Neural progenitor cell (in vitro differentiated cells): ENCODE data around the gene MMP20. TPM values are rescaled to one million over a fixed set of nuclear protein-coding genes. Genes with fewer than 3 reads are reported as not detected.

Experiments
- DNase-seq: peaks from one replicate; pipeline ENCODE4 v3.0.0-alpha.2; 2016; ENCODE audit warnings: low spot score
- H2AFZ ChIP-seq: fragments of 200-600 bp; sonication (generic); replicated peaks from 2 replicates; pipeline ENCODE4 v1.6.1; 2016; ENCODE audit warnings: antibody characterized with exemption
- H3F3A ChIP-seq: fragments of 200-600 bp; sonication (generic); 2 replicates; pipeline ENCODE4 v1.6.1; 2016; ENCODE audit warnings: antibody characterized with exemption, low read depth
- H3K27ac ChIP-seq: fragments of 200-600 bp; sonication (generic); 2 replicates; pipeline ENCODE4 v1.5.1; 2016; ENCODE audit warnings: mild to moderate bottlenecking
- H3K27me3 ChIP-seq: fragments of 200-600 bp; sonication (generic); 2 replicates; pipeline ENCODE4 v1.6.1; 2016; ENCODE audit warnings: mild to moderate bottlenecking, moderate library complexity
- H3K36me3 ChIP-seq: fragments of 200-600 bp; sonication (generic); 2 replicates; pipeline ENCODE4 v1.5.1; 2016
- H3K4me1 ChIP-seq: fragments of 200-600 bp; sonication (generic); 2 replicates; pipeline ENCODE4 v1.6.1; 2016; ENCODE audit warnings: mixed run types
- H3K4me2 ChIP-seq: fragments of 200-600 bp; sonication (generic); 2 replicates; pipeline ENCODE4 v1.6.1; 2016
- H3K4me3 ChIP-seq: fragments of 200-600 bp; sonication (generic); 2 replicates; pipeline ENCODE4 v1.5.1; 2016
- H3K79me2 ChIP-seq: fragments of 200-600 bp; sonication (generic); 2 replicates; pipeline ENCODE4 v1.6.1; 2016; ENCODE audit warnings: low read depth
- H3K9ac ChIP-seq: fragments of 200-600 bp; sonication (generic); 2 replicates; pipeline ENCODE4 v1.6.1; 2016
- H3K9me3 ChIP-seq: fragments of 200-600 bp; sonication (generic); 2 replicates; pipeline ENCODE4 v1.5.1; 2016; ENCODE audit warnings: low read depth
- H4K20me1 ChIP-seq: fragments of 200-600 bp; sonication (generic); 2 replicates; pipeline ENCODE4 v1.6.1; 2016; ENCODE audit warnings: low read depth
- H3K27ac Mint-ChIP-seq: 3 replicates; pipeline ENCODE4 v1.8.0; 2021; ENCODE audit warnings: mixed read lengths
- H3K27me3 Mint-ChIP-seq: 2 replicates; pipeline ENCODE4 v1.8.0; 2022; ENCODE audit warnings: low read depth, mild to moderate bottlenecking, inconsistent platforms, moderate library complexity, mixed read lengths; ENCODE audit not compliant: insufficient read depth
- H3K36me3 Mint-ChIP-seq: 3 replicates; pipeline ENCODE4 v1.8.0; 2021; ENCODE audit warnings: mixed read lengths
- H3K4me1 Mint-ChIP-seq: 3 replicates; pipeline ENCODE4 v1.8.0; 2021; ENCODE audit warnings: mixed read lengths
- H3K4me3 Mint-ChIP-seq: 3 replicates; pipeline ENCODE4 v1.8.0; 2021; ENCODE audit warnings: mild to moderate bottlenecking, moderate library complexity, mixed read lengths
- H3K9me3 Mint-ChIP-seq: 3 replicates; pipeline ENCODE4 v1.8.0; 2020; ENCODE audit warnings: mixed read lengths
- CTCF ChIP-seq: fragments of 200-600 bp; sonication (generic); IDR thresholded peaks from 2 replicates; pipeline ENCODE4 v1.5.1; 2017; ENCODE audit warnings: antibody characterized with exemption, mild to moderate bottlenecking
- EZH2 ChIP-seq: fragments of 200-600 bp; sonication (generic); IDR thresholded peaks from 2 replicates; pipeline ENCODE4 v1.6.1; 2017; ENCODE audit warnings: antibody characterized with exemption, mild to moderate bottlenecking, moderate library complexity
- EZH2phosphoT487 ChIP-seq: fragments of 200-600 bp; sonication (generic); IDR thresholded peaks from 2 replicates; pipeline ENCODE4 v1.6.1; 2017; ENCODE audit warnings: antibody characterized with exemption
- total RNA-seq: library from RNA; depleted of rRNA; stranded (reverse); fragments of >200 nt; gene quantifications from 2 replicates; pipeline ENCODE4 v1.2.3, GENCODE V29; 2015; ENCODE audit warnings: low replicate concordance

Gene MMP20
- total RNA-seq, 1 donor from 2014 or later, result not detected

GRCh38 chr11:102637731-102638130, 12.6 kb upstream of the MMP20 start:
- Histone ChIP-seq H3F3A (peaks cover 6% of the 10 kb centered on the region), H3K27me3 (no peaks in the 10 kb centered on the region), H3K4me2 (no peak overlapping the region), H3K4me3 (no peak overlapping the region), H3K27ac (no peak overlapping the region), H3K9me3 (no peaks in the 10 kb centered on the region), H3K79me2 (no peaks in the 10 kb centered on the region), H2AFZ (no peak overlapping the region), H3K36me3 (no peaks in the 10 kb centered on the region), H3K4me1 (peaks cover 5% of the 10 kb centered on the region), H4K20me1 (no peaks in the 10 kb centered on the region), H3K9ac (no peak overlapping the region)
- Mint-ChIP-seq H3K4me3 (no peak overlapping the region), H3K9me3 (no peaks in the 10 kb centered on the region), H3K27ac (no peak overlapping the region), H3K36me3 (no peaks in the 10 kb centered on the region), H3K27me3 (no peaks in the 10 kb centered on the region), H3K4me1 (peaks cover 15% of the 10 kb centered on the region)
- TF ChIP-seq EZH2 (no peak), CTCF (no peak), EZH2phosphoT487 (no peak)
- DNase-seq, result no peak

- Mint-ChIP-seq H3K9me3 (no peaks in the 10 kb centered on the region), H3K27me3 (no peaks in the 10 kb centered on the region)
Observed at GRCh38 chr11:102633385-102634026, 8.4 kb upstream of the MMP20 start.

GRCh38 chr11:102632026-102632425, 6.9 kb upstream of the MMP20 start:
- TF ChIP-seq CTCF, result no peak
- no peak for TF ChIP-seq EZH2
- TF ChIP-seq EZH2phosphoT487, result no peak
- Histone ChIP-seq H3K9ac (no peak overlapping the region), H3K79me2 (no peaks in the 10 kb centered on the region), H3K4me1 (no peaks in the 10 kb centered on the region), H3K4me3 (no peak overlapping the region), H3K36me3 (no peaks in the 10 kb centered on the region), H3K4me2 (no peak overlapping the region), H3K9me3 (no peaks in the 10 kb centered on the region), H3K27me3 (no peaks in the 10 kb centered on the region), H4K20me1 (no peaks in the 10 kb centered on the region), H3K27ac (no peak overlapping the region), H3F3A (no peaks in the 10 kb centered on the region), H2AFZ (no peak overlapping the region)
- no peaks in the 10 kb centered on the region for H3K9me3 Mint-ChIP-seq
- H3K4me3 Mint-ChIP-seq, result no peak overlapping the region
- DNase-seq, result no peak
- H3K27ac Mint-ChIP-seq, result no peak overlapping the region
- H3K36me3 Mint-ChIP-seq, result no peaks in the 10 kb centered on the region
- no peaks in the 10 kb centered on the region for H3K4me1 Mint-ChIP-seq
- H3K27me3 Mint-ChIP-seq, result no peaks in the 10 kb centered on the region

More at GRCh38 chr11:102633385-102634026, 8.4 kb upstream of the MMP20 start:
- no peaks in the 10 kb centered on the region for H4K20me1 ChIP-seq
- no peak overlapping the region for H3K4me3 ChIP-seq
- H3K36me3 ChIP-seq, result no peaks in the 10 kb centered on the region
- H3K4me1 ChIP-seq, result no peaks in the 10 kb centered on the region
- H3K27me3 ChIP-seq, result no peaks in the 10 kb centered on the region
- H3K27ac Mint-ChIP-seq, result no peak overlapping the region
- H3K4me3 Mint-ChIP-seq, result no peak overlapping the region
- no peaks in the 10 kb centered on the region for H3K36me3 Mint-ChIP-seq
- H3K4me2 ChIP-seq, result no peak overlapping the region
- peaks cover 3% of the 10 kb centered on the region for H3K4me1 Mint-ChIP-seq
- H3K27ac ChIP-seq, result no peak overlapping the region
- no peaks in the 10 kb centered on the region for H3K9me3 ChIP-seq
- TF ChIP-seq CTCF, result no peak
- TF ChIP-seq EZH2phosphoT487, result no peak
- TF ChIP-seq EZH2, result no peak
- no peaks in the 10 kb centered on the region for H3K79me2 ChIP-seq
- no peaks in the 10 kb centered on the region for H3F3A ChIP-seq
- H2AFZ ChIP-seq, result no peak overlapping the region
- H3K9ac ChIP-seq, result no peak overlapping the region
- DNase-seq, result no peak
